PC-9 (cell line): ENCODE measurements around the gene CCM2.

Experiments used
- CTCF ChIP-seq: fragments of 200-600 bp; sonication (generic); conservative IDR thresholded peaks from 2 replicates; pipeline ENCODE4 v1.6.1; 2017; ENCODE audit warnings: mixed run types, antibody characterized with exemption, mild to moderate bottlenecking, moderate library complexity
- EZH2 ChIP-seq: fragments of 200-600 bp; sonication (generic); IDR thresholded peaks from 2 replicates; pipeline ENCODE4 v1.8.0; 2017; ENCODE audit warnings: antibody characterized with exemption, low read depth

DNA sequence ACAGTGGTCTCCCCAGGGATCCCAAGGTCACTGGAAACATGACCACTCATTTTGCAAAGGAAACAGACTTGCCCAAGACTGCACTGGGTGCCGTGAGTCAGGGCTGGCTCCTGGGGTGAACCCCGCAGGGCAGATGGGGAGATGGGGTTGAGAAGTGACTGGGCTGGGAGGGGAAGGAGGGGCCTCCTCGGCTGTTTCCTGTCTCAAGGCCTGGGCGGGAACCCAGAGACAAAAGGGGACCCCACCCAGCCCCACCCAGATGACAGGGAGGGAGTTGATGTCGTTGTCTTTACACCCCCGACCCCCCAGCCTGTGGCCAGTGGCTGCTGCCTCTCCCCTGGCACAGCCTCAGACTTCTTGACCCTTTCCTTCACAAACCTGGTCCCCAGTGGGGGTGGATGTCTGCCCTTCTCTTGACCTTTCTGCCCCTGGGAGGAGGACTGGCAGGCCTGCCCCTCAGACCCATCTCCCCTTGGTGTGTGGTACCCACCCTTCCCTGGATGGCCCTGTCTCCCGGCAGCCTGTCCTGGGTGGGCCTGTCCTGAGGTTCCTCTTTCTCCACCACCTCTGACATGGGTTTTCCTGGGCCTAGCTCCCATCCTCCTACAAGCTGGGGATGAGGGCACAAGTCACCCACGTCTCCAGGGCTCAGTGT, 22.6 kb upstream of the CCM2 start:
- TF ChIP-seq CTCF (no peak), EZH2 (no peak)
